HEK293T (cell line): Measurements from ENCODE around the gene ARHGDIG.
"Not testable (repeated sequence)": the region's sequence is repeated elsewhere in the genome, so short reads cannot be mapped to it uniquely, and the experiment has no call there.

Source experiments
- BHLHE40 ChIP-seq: fragments of 450-650 bp; IDR thresholded peaks from 2 replicates; pipeline ENCODE4 v1.6.1; 2016; ENCODE audit warnings: mild to moderate bottlenecking, moderate library complexity, borderline replicate concordance
- CTBP1 ChIP-seq: fragments of 450-650 bp; IDR thresholded peaks from 2 replicates; pipeline ENCODE4 v1.6.1; 2016; ENCODE audit warnings: borderline replicate concordance
- ELF4 ChIP-seq: fragments of 450-650 bp; IDR thresholded peaks from 2 replicates; pipeline ENCODE4 v1.6.1; 2017; ENCODE audit warnings: antibody characterized with exemption
- FOXA1 ChIP-seq: fragments of 450-650 bp; IDR thresholded peaks from 2 replicates; pipeline ENCODE4 v1.6.1; 2016; ENCODE audit warnings: mild to moderate bottlenecking
- FOXK2 ChIP-seq: fragments of 450-650 bp; IDR thresholded peaks from 2 replicates; pipeline ENCODE4 v1.6.1; 2016; ENCODE audit warnings: mild to moderate bottlenecking
- FOXM1 ChIP-seq: fragments of 450-650 bp; IDR thresholded peaks from 2 replicates; pipeline ENCODE4 v1.6.1; 2017; ENCODE audit warnings: mild to moderate bottlenecking, borderline replicate concordance
- HDGF ChIP-seq: fragments of 450-650 bp; IDR thresholded peaks from 2 replicates; pipeline ENCODE4 v1.6.1; 2017; ENCODE audit warnings: antibody characterized with exemption, borderline replicate concordance
- L3MBTL2 ChIP-seq: fragments of 450-650 bp; conservative IDR thresholded peaks from 2 replicates; pipeline ENCODE4 v1.6.1; 2016; ENCODE audit warnings: mild to moderate bottlenecking
- LEF1 ChIP-seq: fragments of 450-650 bp; IDR thresholded peaks from 2 replicates; pipeline ENCODE4 v1.6.1; 2017; ENCODE audit warnings: mild to moderate bottlenecking, borderline replicate concordance
- NFRKB ChIP-seq: fragments of 450-650 bp; IDR thresholded peaks from 2 replicates; pipeline ENCODE4 v1.6.1; 2016; ENCODE audit warnings: mild to moderate bottlenecking, moderate library complexity
- PKNOX1 ChIP-seq: fragments of 450-650 bp; IDR thresholded peaks from 2 replicates; pipeline ENCODE4 v1.6.1; 2016
- SP1 ChIP-seq: fragments of 450-650 bp; IDR thresholded peaks from 2 replicates; pipeline ENCODE4 v1.6.1; 2017
- SUZ12 ChIP-seq: fragments of 450-650 bp; IDR thresholded peaks from 2 replicates; pipeline ENCODE4 v1.6.1; 2016; ENCODE audit warnings: mild to moderate bottlenecking
- TARDBP ChIP-seq: fragments of 450-650 bp; IDR thresholded peaks from 2 replicates; pipeline ENCODE4 v1.6.1; 2016

- not testable (repeated sequence) for TF ChIP-seq BHLHE40, FOXK2, CTBP1, NFRKB, HDGF, SP1, TARDBP, LEF1, SUZ12, ELF4, PKNOX1, FOXA1, FOXM1, L3MBTL2
These were observed 50.9 kb downstream of the ARHGDIG start for GRCh38 chr16:331181-331814.
